Progenitor cell of endocrine pancreas (in vitro differentiated cells): ENCODE data around the gene MSH3. TPM values are rescaled to one million over a fixed set of nuclear protein-coding genes. Genes with fewer than 3 reads are reported as not detected.

Experiments
- DNase-seq: peaks from one replicate; pipeline ENCODE4 v3.0.0; 2021; ENCODE audit warnings: low spot score; ENCODE audit not compliant: unreplicated experiment
- H3K27ac Mint-ChIP-seq: 2 replicates; pipeline ENCODE4 v1.8.0; 2021; ENCODE audit warnings: mild to moderate bottlenecking, moderate library complexity, mixed read lengths
- H3K27me3 Mint-ChIP-seq: 2 replicates; pipeline ENCODE4 v1.8.0; 2021; ENCODE audit warnings: mixed read lengths
- H3K36me3 Mint-ChIP-seq: 2 replicates; pipeline ENCODE4 v1.8.0; 2022; ENCODE audit warnings: mixed read lengths; ENCODE audit not compliant: insufficient read depth
- H3K4me1 Mint-ChIP-seq: 2 replicates; pipeline ENCODE4 v1.8.0; 2021; ENCODE audit warnings: low read depth, mixed read lengths
- H3K4me3 Mint-ChIP-seq: 2 replicates; pipeline ENCODE4 v1.8.0; 2021; ENCODE audit warnings: low read depth, mild to moderate bottlenecking, moderate library complexity, mixed read lengths
- H3K9me3 Mint-ChIP-seq: 2 replicates; pipeline ENCODE4 v1.8.0; 2021; ENCODE audit warnings: low read depth, mixed read lengths
- CTCF ChIP-seq: fragments of 200-600 bp; sonication (generic); IDR thresholded peaks from one replicate; pipeline ENCODE4 v1.5.0; 2021; ENCODE audit warnings: antibody characterized with exemption, mild to moderate bottlenecking; ENCODE audit not compliant: unreplicated experiment
- total RNA-seq: library from RNA; stranded (reverse); gene quantifications from 2 replicates; pipeline ENCODE4 v1.2.1, GENCODE V29; 2021

Gene MSH3
- total RNA-seq, 1 donor from 2014 or later = 16.9 TPM

- Mint-ChIP-seq H3K4me1 (peaks cover 8% of the 10 kb centered on the region), H3K9me3 (no peaks in the 10 kb centered on the region), H3K36me3 (peaks cover 36% of the 10 kb centered on the region), H3K4me3 (no peak overlapping the region), H3K27ac (no peak overlapping the region), H3K27me3 (no peaks in the 10 kb centered on the region)
- no peak for DNase-seq
- no peak for TF ChIP-seq CTCF
These were observed 89.7 kb downstream of the MSH3 start for GRCh38 chr5:80744149-80744548.

- Mint-ChIP-seq H3K36me3 (peaks cover 35% of the 10 kb centered on the region), H3K27ac (no peak overlapping the region), H3K4me1 (peaks cover 4% of the 10 kb centered on the region), H3K9me3 (no peaks in the 10 kb centered on the region), H3K4me3 (no peak overlapping the region), H3K27me3 (no peaks in the 10 kb centered on the region)
- DNase-seq = no peak
- TF ChIP-seq CTCF = no peak
These were observed 91.0 kb downstream of the MSH3 start for GRCh38 chr5:80745490-80745889.

DNA sequence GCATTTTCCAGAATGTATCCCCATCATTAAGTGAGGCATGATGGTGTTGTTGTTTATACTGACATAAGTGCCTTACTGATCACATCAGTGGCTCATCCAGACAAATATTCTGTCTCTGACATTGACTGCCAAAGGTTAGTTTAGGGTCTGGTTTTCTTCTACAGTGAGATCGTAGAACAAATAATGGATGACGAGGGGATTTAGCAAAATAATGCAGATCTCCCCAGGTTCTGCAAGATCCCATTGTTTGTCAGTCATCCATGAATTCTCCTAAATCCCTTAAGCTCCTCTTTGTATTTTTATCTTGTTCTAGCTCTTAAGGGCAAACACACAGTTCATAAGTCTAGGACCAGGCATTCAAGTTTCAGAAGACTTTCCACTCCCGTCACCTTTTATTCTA, 93.5 kb downstream of the MSH3 start:
- Mint-ChIP-seq H3K36me3 (peaks cover 28% of the 10 kb centered on the region), H3K27me3 (no peaks in the 10 kb centered on the region), H3K4me1 (peaks cover 4% of the 10 kb centered on the region), H3K27ac (no peak overlapping the region), H3K9me3 (no peaks in the 10 kb centered on the region), H3K4me3 (no peak overlapping the region)
- no peak for TF ChIP-seq CTCF
- DNase-seq = no peak

DNA sequence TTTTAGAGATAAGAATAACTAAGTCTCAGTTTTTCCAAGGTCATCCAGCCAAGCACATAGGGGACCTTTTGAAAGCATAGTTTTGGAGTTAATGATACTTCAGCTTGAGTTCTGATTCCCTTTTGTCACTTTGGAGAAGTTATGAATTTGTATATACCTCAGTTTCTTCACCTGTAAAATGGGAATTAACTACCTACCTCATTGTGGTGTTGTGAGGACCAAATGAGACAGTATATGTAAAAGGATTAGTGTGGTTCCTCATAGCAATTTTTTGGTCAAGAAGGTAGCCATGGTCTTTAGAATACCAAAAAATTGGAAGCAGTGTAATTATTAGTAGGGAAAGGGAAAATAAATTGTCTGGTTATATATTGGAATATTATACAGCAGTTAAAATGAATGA, 98.0 kb downstream of the MSH3 start:
- Mint-ChIP-seq H3K4me1 (peaks cover 10% of the 10 kb centered on the region), H3K27ac (no peak overlapping the region), H3K4me3 (no peak overlapping the region), H3K27me3 (no peaks in the 10 kb centered on the region), H3K9me3 (no peaks in the 10 kb centered on the region), H3K36me3 (peaks cover 7% of the 10 kb centered on the region)
- no peak for DNase-seq
- no peak for TF ChIP-seq CTCF

DNA sequence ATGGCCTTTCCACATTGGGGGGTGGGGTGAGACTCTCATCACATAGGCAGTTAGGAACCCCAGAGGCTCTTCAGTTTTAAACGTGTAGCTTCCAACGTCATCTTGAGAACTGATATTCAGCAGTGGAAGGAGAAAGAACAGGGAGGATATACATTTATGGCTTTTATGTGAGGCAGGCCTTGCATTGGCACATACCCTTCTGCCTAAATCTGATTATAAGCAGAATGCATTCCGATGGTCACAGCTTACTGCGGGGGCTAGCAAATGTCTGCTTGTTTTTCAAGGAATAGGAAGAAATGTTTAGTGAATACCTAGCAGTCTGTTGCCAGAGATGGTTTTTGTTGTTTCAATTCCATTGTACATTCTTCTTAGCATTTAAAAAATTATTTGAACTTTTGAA, 99.3 kb downstream of the MSH3 start:
- Mint-ChIP-seq H3K4me3 (no peak overlapping the region), H3K27ac (no peak overlapping the region), H3K27me3 (no peaks in the 10 kb centered on the region), H3K36me3 (peaks cover 7% of the 10 kb centered on the region), H3K4me1 (peaks cover 10% of the 10 kb centered on the region), H3K9me3 (no peaks in the 10 kb centered on the region)
- TF ChIP-seq CTCF = no peak
- DNase-seq = no peak

GRCh38 chr5:80754900-80755299, 100.4 kb downstream of the MSH3 start:
- Mint-ChIP-seq H3K4me3 (no peak overlapping the region), H3K4me1 (peaks cover 10% of the 10 kb centered on the region), H3K9me3 (no peaks in the 10 kb centered on the region), H3K27ac (no peak overlapping the region), H3K27me3 (no peaks in the 10 kb centered on the region), H3K36me3 (peaks cover 7% of the 10 kb centered on the region)
- TF ChIP-seq CTCF = no peak
- DNase-seq = no peak
